Thoracic aorta (tissue), 2 donors: ENCODE results near the gene WDFY4. TPM values are rescaled to one million over a fixed set of nuclear protein-coding genes. Genes with fewer than 3 reads are reported as not detected.

Source experiments
- ATAC-seq: fragments of 150-250 bp; one replicate; pipeline ENCODE4 v1.8.0; 2017; ENCODE audit warnings: low read depth; ENCODE audit not compliant: insufficient number of reproducible peaks, low FRiP score
- DNase-seq: peaks from one replicate; pipeline ENCODE4 v3.0.0-alpha.2; 2020; ENCODE audit warnings: low spot score
- H3K27ac ChIP-seq, 2 donors: fragments of 200-600 bp; sonication (generic); 1 replicate in 1 of 2; 2 replicates in 1 of 2; pipeline ENCODE4 v1.5.1; 2016; ENCODE audit warnings: mild to moderate bottlenecking in 2 of 2, moderate library complexity in 2 of 2
- H3K27me3 ChIP-seq: fragments of 200-600 bp; sonication (generic); replicated peaks from 2 replicates; pipeline ENCODE4 v1.6.0; 2016; ENCODE audit warnings: mild to moderate bottlenecking; ENCODE audit not compliant: insufficient read depth
- H3K36me3 ChIP-seq: fragments of 200-600 bp; sonication (generic); one replicate; pipeline ENCODE4 v1.5.1; 2016
- H3K4me1 ChIP-seq, 2 donors: fragments of 200-600 bp; sonication (generic); 1 replicate in 1 of 2; 2 replicates in 1 of 2; pipeline versions ENCODE4 v1.5.1 to v1.6.0; 2016; ENCODE audit warnings: low read depth in 2 of 2, mild to moderate bottlenecking in 1 of 2; ENCODE audit not compliant: control insufficient read depth in 1 of 2
- H3K4me3 ChIP-seq: fragments of 200-600 bp; sonication (generic); 2 replicates; pipeline ENCODE4 v1.5.1; 2016; ENCODE audit warnings: mild to moderate bottlenecking
- H3K9me3 ChIP-seq: fragments of 200-600 bp; sonication (generic); 2 replicates; pipeline ENCODE4 v1.5.1; 2016
- CTCF ChIP-seq: fragments of 200-600 bp; sonication (generic); IDR thresholded peaks from one replicate; pipeline ENCODE4 v1.5.1; 2019; ENCODE audit warnings: antibody characterized with exemption
- total RNA-seq, 2 donors: library from RNA; depleted of rRNA; stranded (reverse); fragments of >200 nt; gene quantifications; one replicate each; pipeline versions ENCODE4 v1.1.0 to v1.2.3, GENCODE V29; 2016

Gene WDFY4
- total RNA-seq, 2 donors from 2014 or later = 10.0 to 14.9 TPM

GRCh38 chr10:48725708-48726107 is 41.0 kb downstream of the WDFY4 start:
- no peak overlapping the region for H3K4me3 ChIP-seq
- no peaks in the 10 kb centered on the region for H3K9me3 ChIP-seq
- H3K27me3 ChIP-seq = no peaks in the 10 kb centered on the region
- H3K27ac ChIP-seq = no peak overlapping the region
- H3K36me3 ChIP-seq = no peaks in the 10 kb centered on the region
- ATAC-seq (no peak), DNase-seq (no peak)
- TF ChIP-seq CTCF = no peak
- H3K4me1 ChIP-seq = no peaks in the 10 kb centered on the region

GRCh38 chr10:48727866-48728265 is 43.2 kb downstream of the WDFY4 start:
- H3K36me3 ChIP-seq = no peaks in the 10 kb centered on the region
- H3K27ac ChIP-seq = no peak overlapping the region
- no peak overlapping the region for H3K4me3 ChIP-seq
- H3K9me3 ChIP-seq = no peaks in the 10 kb centered on the region
- TF ChIP-seq CTCF = no peak
- DNase-seq = no peak
- no peaks in the 10 kb centered on the region for H3K4me1 ChIP-seq
- H3K27me3 ChIP-seq = no peaks in the 10 kb centered on the region
- no peak for ATAC-seq

GRCh38 chr10:48729222-48729621 is 44.5 kb downstream of the WDFY4 start:
- no peak for TF ChIP-seq CTCF
- no peaks in the 10 kb centered on the region for H3K36me3 ChIP-seq
- ATAC-seq (no peak), DNase-seq (no peak)
- no peaks in the 10 kb centered on the region for H3K9me3 ChIP-seq
- H3K4me3 ChIP-seq = no peak overlapping the region
- H3K27me3 ChIP-seq = no peaks in the 10 kb centered on the region
- H3K27ac ChIP-seq = no peak overlapping the region
- no peaks in the 10 kb centered on the region for H3K4me1 ChIP-seq

GRCh38 chr10:48729941-48730457 is 45.3 kb downstream of the WDFY4 start:
- DNase-seq = no peak
- no peak for TF ChIP-seq CTCF
- no peaks in the 10 kb centered on the region for H3K9me3 ChIP-seq
- H3K4me1 ChIP-seq = no peaks in the 10 kb centered on the region
- ATAC-seq = no peak
- H3K4me3 ChIP-seq = no peak overlapping the region
- no peak overlapping the region for H3K27ac ChIP-seq
- no peaks in the 10 kb centered on the region for H3K36me3 ChIP-seq
- H3K27me3 ChIP-seq = no peaks in the 10 kb centered on the region

- ATAC-seq = no peak
- H3K36me3 ChIP-seq = no peaks in the 10 kb centered on the region
Measured at GRCh38 chr10:48731141-48731540, 46.5 kb downstream of the WDFY4 start.

More at GRCh38 chr10:48731141-48731540, 46.5 kb downstream of the WDFY4 start:
- TF ChIP-seq CTCF = no peak
- H3K27ac ChIP-seq = no peak overlapping the region
- no peaks in the 10 kb centered on the region for H3K4me1 ChIP-seq
- H3K4me3 ChIP-seq = no peak overlapping the region
- no peaks in the 10 kb centered on the region for H3K27me3 ChIP-seq
- no peaks in the 10 kb centered on the region for H3K9me3 ChIP-seq
- DNase-seq = no peak
